Measurements from ENCODE around the gene AFAP1L2. TPM values are rescaled to one million over a fixed set of nuclear protein-coding genes. Genes with fewer than 3 reads are reported as not detected.

The AFAP1L2 gene
- polyA plus RNA-seq, 2 donors, result 7.8 to 8.2 TPM

DNA sequence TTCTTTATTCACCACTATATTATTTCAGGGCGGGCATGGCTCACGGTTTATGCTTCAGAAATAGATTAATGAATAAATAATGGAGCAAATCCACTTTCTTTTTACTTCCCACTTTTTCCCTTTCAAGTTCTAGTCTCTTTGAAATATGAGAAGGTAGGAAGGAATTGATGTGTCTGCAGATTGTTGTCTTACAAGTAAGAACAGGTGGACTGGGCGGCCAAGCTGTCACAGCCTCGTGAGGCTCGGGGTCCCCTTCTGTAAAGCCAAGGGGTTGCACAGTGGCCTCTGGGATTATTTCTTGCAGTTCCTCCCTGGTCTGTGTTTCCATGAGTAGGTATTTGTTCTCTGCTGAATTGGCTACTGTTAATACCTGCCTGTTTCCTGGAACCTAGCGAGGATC is 154.1 kb downstream of the AFAP1L2 start:
- Histone ChIP-seq H3K36me3 (ENCODE audit: control insufficient read depth in 2 of 2, insufficient read depth in 2 of 2, low read length in 1 of 2) (no peaks in the 10 kb centered on the region), H3K4me3 (ENCODE audit: low read depth in 1 of 2, low read length in 2 of 2) (no peak overlapping the region), H3K9me3 (ENCODE audit: control insufficient read depth in 2 of 2, insufficient read depth in 1 of 2, low read depth in 1 of 2, low read length in 1 of 2) (no peaks in the 10 kb centered on the region), H3K27me3 (ENCODE audit: control insufficient read depth in 1 of 2, insufficient read depth in 2 of 2, low read length in 2 of 2) (no peaks in the 10 kb centered on the region), H3K4me1 (ENCODE audit: control insufficient read depth in 2 of 2, insufficient read depth in 2 of 2, low read length in 1 of 2) (peaks cover 0 to 4% of the 10 kb centered on the region in 2 donors), H3K27ac (ENCODE audit: low read depth in 2 of 2, low read length in 1 of 2) (no peak overlapping the region)
- 55 to 75% methylated on average over 6 of the region's 6 CpGs for WGBS, 2 donors

DNA sequence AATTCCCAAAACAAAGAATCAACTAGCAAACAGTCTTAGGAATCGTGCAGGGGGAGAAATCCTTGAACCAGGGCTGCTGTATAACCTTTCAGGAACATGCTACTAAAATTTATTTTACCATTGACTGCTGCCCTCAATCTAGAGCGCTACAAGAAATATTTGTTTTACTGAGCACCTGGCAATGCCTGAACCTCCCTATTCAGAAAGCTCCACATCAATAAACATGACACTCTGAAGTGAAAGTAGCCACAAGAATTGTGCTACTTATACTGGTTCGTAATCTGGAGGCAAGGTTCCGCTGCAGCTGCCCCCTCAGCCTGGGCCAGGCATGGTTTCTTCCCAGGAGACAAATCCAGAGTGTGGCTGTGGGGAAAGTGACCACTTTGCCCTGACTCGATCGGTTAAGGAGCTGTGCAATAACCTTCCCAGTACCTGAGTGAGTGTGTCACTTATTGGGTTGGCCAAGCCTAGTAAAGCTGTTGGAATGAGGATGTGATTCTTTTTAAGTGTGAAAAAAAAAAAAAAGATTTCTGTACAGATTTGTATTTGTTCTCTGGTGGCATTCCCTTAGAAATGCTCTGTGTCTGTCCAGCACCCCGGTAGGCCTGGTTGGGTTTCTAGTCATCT is 157.5 kb downstream of the AFAP1L2 start:
- H3K27ac ChIP-seq (ENCODE audit: low read depth in 2 of 2, low read length in 1 of 2), result peak overlapping the region in 1 of 2 donors; percentile 72
- WGBS, 2 donors, result 46 to 57% methylated on average over 7 of the region's 7 CpGs

DNA sequence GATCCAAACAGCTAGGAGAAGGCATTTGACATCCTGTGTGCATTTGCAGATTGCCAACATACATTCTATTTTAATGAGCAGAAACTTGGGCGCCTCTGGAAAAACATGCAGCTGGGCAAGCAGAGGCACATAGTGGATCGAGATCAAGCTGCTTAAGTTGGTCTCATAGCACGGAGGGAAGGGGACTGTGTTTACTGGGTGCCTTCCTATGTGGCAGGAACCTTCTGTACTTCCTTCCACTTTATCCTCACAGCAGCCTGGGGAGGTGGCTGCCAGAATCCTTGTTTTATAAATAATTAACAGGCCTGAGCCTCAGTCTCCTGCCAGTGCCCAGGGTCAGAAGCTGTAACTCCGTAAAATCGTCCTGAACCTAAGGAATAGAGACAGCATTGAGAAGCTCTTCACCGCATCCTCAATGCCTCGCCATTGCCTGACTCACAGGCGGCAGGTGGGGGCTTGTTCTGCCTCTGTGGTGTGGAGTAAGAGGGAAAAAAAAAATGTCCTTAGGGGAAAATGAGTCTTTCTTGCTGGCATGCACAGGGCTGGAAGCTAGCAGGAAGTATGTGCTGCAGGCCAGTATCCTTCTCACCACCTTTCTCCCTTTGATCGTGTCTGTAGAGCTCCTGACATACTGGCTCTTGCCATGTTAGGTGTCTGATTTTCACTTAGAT is 159.0 kb downstream of the AFAP1L2 start:
- Histone ChIP-seq H3K4me1 (ENCODE audit: control insufficient read depth in 2 of 2, insufficient read depth in 2 of 2, low read length in 1 of 2) (peaks cover 0 to 3% of the 10 kb centered on the region in 2 donors), H3K9me3 (ENCODE audit: control insufficient read depth in 2 of 2, insufficient read depth in 1 of 2, low read depth in 1 of 2, low read length in 1 of 2) (no peaks in the 10 kb centered on the region), H3K27ac (ENCODE audit: low read depth in 2 of 2, low read length in 1 of 2) (peak overlapping the region; percentile 41 to 66), H3K27me3 (ENCODE audit: control insufficient read depth in 1 of 2, insufficient read depth in 2 of 2, low read length in 2 of 2) (no peaks in the 10 kb centered on the region), H3K4me3 (ENCODE audit: low read depth in 1 of 2, low read length in 2 of 2) (no peak overlapping the region), H3K36me3 (ENCODE audit: control insufficient read depth in 2 of 2, insufficient read depth in 2 of 2, low read length in 1 of 2) (no peaks in the 10 kb centered on the region)
- 38 to 44% methylated on average over 9 of the region's 9 CpGs for WGBS, 2 donors

More for the DNA sequence above, 157.5 kb downstream of the AFAP1L2 start:
- Histone ChIP-seq H3K4me3 (ENCODE audit: low read depth in 1 of 2, low read length in 2 of 2) (peak overlapping the region in 1 of 2 donors; percentile 7), H3K9me3 (ENCODE audit: control insufficient read depth in 2 of 2, insufficient read depth in 1 of 2, low read depth in 1 of 2, low read length in 1 of 2) (no peaks in the 10 kb centered on the region), H3K27me3 (ENCODE audit: control insufficient read depth in 1 of 2, insufficient read depth in 2 of 2, low read length in 2 of 2) (no peaks in the 10 kb centered on the region), H3K36me3 (ENCODE audit: control insufficient read depth in 2 of 2, insufficient read depth in 2 of 2, low read length in 1 of 2) (no peaks in the 10 kb centered on the region), H3K4me1 (ENCODE audit: control insufficient read depth in 2 of 2, insufficient read depth in 2 of 2, low read length in 1 of 2) (peaks cover 3 to 4% of the 10 kb centered on the region in 2 donors)

Other genes with a start within 250 kb of the AFAP1L2 start
- 1 to 10 TPM; 5.1 to 6.1 TPM for gene CCDC186, start 230.3 kb downstream of the AFAP1L2 start, polyA plus RNA-seq
- under 1 TPM; 0.04 to 0.08 TPM for gene TDRD1, start 225.1 kb downstream of the AFAP1L2 start, polyA plus RNA-seq
- gene VWA2, start 165.2 kb downstream of the AFAP1L2 start, polyA plus RNA-seq, result 1 to 10 TPM in 1 of 2 donors, under 1 TPM in 1; 0.71 to 1.4 TPM